ENCODE data around the gene CTSF.

DNA sequence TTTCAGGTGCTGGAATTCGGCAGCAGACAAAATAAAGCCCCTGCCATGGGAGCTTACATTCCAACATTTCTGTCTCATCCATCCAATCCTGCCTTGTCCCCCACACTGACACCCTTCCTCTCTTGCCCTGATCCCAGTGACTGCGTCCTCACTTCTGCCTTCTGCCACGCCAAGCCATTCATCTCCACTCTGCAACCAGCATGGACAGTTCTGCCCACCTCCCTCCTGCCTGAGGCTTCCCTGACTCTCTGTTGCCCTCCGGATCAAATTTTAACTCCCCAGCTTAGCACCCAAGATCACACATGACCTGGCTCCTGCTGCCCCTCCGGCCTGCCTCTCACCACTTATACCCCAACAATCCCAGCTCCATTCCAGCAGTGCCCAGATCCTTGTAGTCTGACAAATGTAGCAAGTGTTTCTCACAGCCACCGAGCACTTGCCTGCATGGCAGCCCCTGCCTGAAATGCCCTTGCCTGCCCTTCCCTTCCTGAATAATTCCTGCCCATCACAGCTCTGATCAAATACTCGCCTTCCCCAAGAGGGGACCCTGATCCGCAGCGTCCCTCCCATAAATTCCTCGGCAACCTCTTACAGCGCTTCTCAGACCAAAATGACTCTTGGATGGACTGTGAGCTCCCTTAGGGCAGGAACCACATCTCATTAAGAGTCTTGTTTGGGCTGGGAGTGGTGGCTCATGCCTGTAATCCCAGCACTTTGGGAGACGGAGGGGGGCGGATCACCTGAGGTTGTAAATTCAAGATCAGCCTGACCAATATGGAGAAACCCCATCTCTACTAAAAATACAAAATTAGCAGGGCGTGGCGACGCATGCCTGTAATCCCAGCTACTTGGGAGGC is 19.4 kb downstream of the CTSF start:
- TF ChIP-seq CTCF (IDR thresholded peaks at IDR 0.05; ENCODE audit: poor library complexity) (no peak), EZH2 (IDR thresholded peaks at IDR 0.05; ENCODE audit: borderline replicate concordance) (no peak), EZH2phosphoT487 (IDR thresholded peaks at IDR 0.05; ENCODE audit: low read depth, severe bottlenecking, unreplicated experiment) (no peak)
